ENCODE data around the gene UBAC1.

- TF ChIP-seq CTCF (IDR thresholded peaks at IDR 0.05; ENCODE audit: poor library complexity) (no peak), EZH2 (IDR thresholded peaks at IDR 0.05; ENCODE audit: borderline replicate concordance) (no peak)
Observed at GRCh38 chr9:135920256-135920930, 40.8 kb downstream of the UBAC1 start.

All from hepatocyte (in vitro differentiated cells).